Tibial artery (tissue), 4 donors: ENCODE results near the gene ARHGAP23.
"Not testable (repeated sequence)": the region's sequence is repeated elsewhere in the genome, so short reads cannot be mapped to it uniquely, and the experiment has no call there.

Experiments used
- DNase-seq, 2 donors: peaks; one replicate each; pipeline ENCODE4 v3.0.0-alpha.2; 2019
- H3K27ac ChIP-seq, 2 donors: fragments of 200-600 bp; sonication (generic) in 1 of 2; 1 replicate in 1 of 2; 2 replicates in 1 of 2; pipeline ENCODE4 v1.5.1; 2018 to 2019; ENCODE audit warnings: mild to moderate bottlenecking in 1 of 2
- H3K27me3 ChIP-seq, 2 donors: fragments of 200-600 bp; sonication (generic) in 1 of 2; one replicate each; pipeline versions ENCODE4 v1.5.1 to v1.6.0; 2016 to 2019
- H3K36me3 ChIP-seq, 3 donors: fragments of 200-600 bp; sonication (generic) in 2 of 3; one replicate each; pipeline ENCODE4 v1.5.1; 2016 to 2019; ENCODE audit warnings: mild to moderate bottlenecking in 2 of 3
- H3K4me1 ChIP-seq, 4 donors: fragments of 200-600 bp; sonication (generic) in 2 of 4; 1 replicate in 3 of 4; 2 replicates in 1 of 4; pipeline ENCODE4 v1.5.1; 2016 to 2019
- H3K4me3 ChIP-seq, 2 donors: fragments of 200-600 bp; sonication (generic) in 1 of 2; 1 replicate in 1 of 2; 2 replicates in 1 of 2; pipeline ENCODE4 v1.5.1; 2018 to 2019; ENCODE audit warnings: mild to moderate bottlenecking in 2 of 2
- H3K9me3 ChIP-seq, 3 donors: fragments of 200-600 bp; sonication (generic) in 1 of 3; one replicate each; pipeline ENCODE4 v1.5.1; 2016 to 2019
- intact Hi-C: fragments of 100-400 bp; cut with DNase I; formaldehyde crosslinking; loops from one replicate; pipeline ENCODE4 v1.15.0; 2023; ENCODE audit warnings: low total_unique reads
- TF ChIP-seq, protein P1 (sequence below), 2 experiments: fragments of 200-600 bp in 1 of 2; fragments of 450-650 bp in 1 of 2; IDR thresholded peaks; one replicate each; pipeline ENCODE4 v1.5.1; 2017 to 2019; ENCODE audit warnings: antibody characterized with exemption in 2 of 2, mild to moderate bottlenecking in 1 of 2, moderate library complexity in 1 of 2

The ARHGAP23 gene

DNA sequence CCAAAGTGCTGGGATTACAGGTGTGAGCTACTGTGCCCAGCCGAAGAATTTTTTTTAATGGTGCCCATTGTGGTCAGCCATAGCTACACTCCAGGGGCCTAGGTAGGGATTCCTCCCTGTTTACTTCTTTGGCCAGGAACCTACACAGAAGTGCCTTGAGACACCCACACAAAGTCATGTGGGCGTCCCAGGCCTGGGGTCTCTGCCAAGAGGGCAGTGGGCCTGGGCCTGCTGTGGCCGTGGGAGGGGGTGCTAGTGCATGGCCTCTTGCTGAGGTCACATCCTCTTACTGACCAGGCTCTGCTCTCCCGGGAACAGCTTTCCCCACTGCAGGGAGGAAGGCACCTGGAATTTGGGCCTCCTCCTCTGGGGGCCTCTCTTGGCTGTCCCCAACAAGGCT lies 50.4 kb downstream of the ARHGAP23 start:
- H3K27me3 ChIP-seq, H3K4me3 ChIP-seq, intact Hi-C loops, H3K27ac ChIP-seq, H3K9me3 ChIP-seq, DNase-seq: not testable (repeated sequence)
- H3K4me1 ChIP-seq = peaks cover 0 to 30% (median 5%) of the 10 kb centered on the region in 4 donors
- H3K36me3 ChIP-seq = peaks cover 31 to 90% (median 80%) of the 10 kb centered on the region in 3 donors

DNA sequence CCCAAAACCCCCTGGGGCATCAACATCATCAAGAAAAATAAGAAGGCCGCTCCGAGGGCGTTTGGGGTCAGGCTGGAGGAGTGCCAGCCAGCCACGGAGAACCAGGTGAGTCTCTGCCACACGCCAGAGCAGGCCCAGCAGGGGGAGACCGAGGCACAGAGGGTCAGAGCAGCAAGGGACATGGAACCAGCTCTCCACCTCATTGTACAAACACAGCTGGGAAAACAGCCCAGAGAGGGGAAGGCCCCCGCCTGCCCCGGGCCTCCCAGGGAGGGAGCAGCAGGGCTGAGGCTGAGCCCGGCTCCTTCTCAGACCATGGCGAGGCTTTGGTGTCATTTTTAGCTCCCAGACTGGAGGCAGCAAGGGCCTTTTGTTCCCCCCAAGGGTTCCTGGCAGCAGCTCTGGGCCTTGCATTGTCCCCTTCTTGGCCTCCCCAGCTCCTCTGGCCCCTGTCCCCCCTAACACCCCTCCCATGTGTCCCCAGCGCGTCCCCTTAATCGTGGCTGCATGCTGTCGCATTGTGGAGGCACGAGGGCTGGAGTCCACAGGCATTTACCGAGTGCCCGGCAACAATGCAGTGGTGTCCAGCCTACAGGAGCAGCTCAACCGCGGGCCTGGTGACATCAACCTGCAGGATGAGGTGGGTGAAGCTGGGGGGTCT lies 53.9 kb downstream of the ARHGAP23 start:
- not testable (repeated sequence) for H3K9me3 ChIP-seq, H3K4me3 ChIP-seq, H3K27me3 ChIP-seq
- peak overlapping the region; percentile 68 to 85 for H3K27ac ChIP-seq
- intact Hi-C loops = loop anchor here (10.0 kb wide), 1 partner anchor 127 kb away; the partner anchor contains the start of gene SOCS7
- H3K4me1 ChIP-seq = peaks cover 0 to 41% (median 23%) of the 10 kb centered on the region in 4 donors
- peak in 1 of 2 donors; percentile 82 for DNase-seq
- H3K36me3 ChIP-seq = peaks cover 23 to 60% (median 58%) of the 10 kb centered on the region in 3 donors

DNA sequence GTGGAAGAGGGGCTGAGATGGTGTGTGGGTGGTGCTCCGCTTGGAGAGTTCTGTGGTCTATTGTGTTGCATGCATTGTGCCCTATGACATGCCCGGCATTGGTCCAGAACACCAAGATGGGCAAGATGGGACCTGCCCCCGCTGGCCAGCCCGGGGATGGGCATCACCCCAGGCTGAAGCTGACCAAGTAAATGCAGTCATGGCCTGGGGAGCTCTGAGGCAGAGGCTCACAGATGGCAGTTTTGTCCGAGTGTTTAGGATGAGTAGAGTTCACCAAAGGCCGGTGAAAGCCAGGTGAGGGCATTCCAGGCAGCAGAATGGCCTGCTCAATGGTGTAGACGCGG lies 54.4 kb downstream of the ARHGAP23 start:
- not testable (repeated sequence) for H3K27me3 ChIP-seq, H3K9me3 ChIP-seq, DNase-seq, H3K4me3 ChIP-seq
- intact Hi-C loops = loop anchor here (10.0 kb wide), 1 partner anchor 128 kb away; the partner anchor contains the start of gene SOCS7
- peak overlapping the region; percentile 68 to 85 for H3K27ac ChIP-seq
- peaks cover 23 to 56% (median 55%) of the 10 kb centered on the region in 3 donors for H3K36me3 ChIP-seq
- peaks cover 0 to 46% (median 25%) of the 10 kb centered on the region in 4 donors for H3K4me1 ChIP-seq

DNA sequence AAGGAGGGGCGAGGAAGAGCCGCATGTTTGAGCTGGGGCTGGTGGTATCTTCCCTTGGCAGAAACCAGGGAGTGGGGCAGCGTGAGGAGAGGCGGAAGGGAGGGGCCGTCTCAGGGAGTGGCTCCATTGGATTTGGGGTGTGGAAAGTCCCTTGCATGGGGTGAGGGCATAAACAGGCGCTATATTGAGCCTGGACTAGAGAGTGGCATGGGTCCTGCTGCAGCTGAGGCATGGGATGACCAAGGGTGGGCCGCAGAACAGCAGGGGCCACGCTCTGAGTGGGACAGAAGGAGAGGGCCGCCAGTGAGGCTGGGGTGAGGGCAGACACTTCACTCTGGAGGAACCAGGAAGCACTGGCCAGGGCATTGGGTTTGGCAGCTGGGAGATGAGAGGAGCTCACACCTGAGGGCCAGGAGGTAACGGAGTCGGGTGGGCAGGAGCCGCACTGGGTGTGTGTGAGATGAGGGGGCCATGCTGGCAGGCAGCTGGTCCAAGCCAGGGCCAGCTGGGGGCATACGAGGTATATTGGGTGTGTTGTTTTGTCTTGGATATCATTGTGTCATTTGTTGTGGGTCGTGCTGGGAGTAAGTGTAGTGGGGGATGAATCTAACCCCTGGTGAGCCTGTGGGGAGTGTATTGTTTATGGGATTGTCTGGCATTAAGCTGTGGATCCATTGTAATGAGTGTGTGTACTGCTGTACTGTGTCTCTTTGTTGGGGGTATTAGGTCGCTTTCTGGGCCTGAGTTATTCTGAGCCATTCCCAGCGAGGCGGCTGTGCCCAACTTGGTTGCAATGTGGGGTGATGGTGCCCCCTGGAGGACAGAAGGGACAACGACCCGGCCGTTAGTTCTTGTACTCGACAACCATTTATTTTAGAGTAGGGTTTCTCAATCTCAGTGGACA lies 56.2 kb downstream of the ARHGAP23 start:
- peaks cover 18 to 55% (median 50%) of the 10 kb centered on the region in 3 donors for H3K36me3 ChIP-seq
- peaks cover 0 to 46% (median 25%) of the 10 kb centered on the region in 4 donors for H3K4me1 ChIP-seq
- not testable (repeated sequence) for H3K9me3 ChIP-seq, H3K27me3 ChIP-seq, H3K4me3 ChIP-seq
- intact Hi-C loops = loop anchor here (2.0 to 10.0 kb wide), 2 partner anchors 42 to 130 kb away; partner anchors contain the start of gene SOCS7
- peak overlapping the region; percentile 69 to 85 for H3K27ac ChIP-seq
- DNase-seq = peak; percentile 82 to 89
- TF ChIP-seq, protein P1, sequence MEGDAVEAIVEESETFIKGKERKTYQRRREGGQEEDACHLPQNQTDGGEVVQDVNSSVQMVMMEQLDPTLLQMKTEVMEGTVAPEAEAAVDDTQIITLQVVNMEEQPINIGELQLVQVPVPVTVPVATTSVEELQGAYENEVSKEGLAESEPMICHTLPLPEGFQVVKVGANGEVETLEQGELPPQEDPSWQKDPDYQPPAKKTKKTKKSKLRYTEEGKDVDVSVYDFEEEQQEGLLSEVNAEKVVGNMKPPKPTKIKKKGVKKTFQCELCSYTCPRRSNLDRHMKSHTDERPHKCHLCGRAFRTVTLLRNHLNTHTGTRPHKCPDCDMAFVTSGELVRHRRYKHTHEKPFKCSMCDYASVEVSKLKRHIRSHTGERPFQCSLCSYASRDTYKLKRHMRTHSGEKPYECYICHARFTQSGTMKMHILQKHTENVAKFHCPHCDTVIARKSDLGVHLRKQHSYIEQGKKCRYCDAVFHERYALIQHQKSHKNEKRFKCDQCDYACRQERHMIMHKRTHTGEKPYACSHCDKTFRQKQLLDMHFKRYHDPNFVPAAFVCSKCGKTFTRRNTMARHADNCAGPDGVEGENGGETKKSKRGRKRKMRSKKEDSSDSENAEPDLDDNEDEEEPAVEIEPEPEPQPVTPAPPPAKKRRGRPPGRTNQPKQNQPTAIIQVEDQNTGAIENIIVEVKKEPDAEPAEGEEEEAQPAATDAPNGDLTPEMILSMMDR (IDR thresholded peaks at IDR 0.05) = peak; percentile 75 to 91

DNA sequence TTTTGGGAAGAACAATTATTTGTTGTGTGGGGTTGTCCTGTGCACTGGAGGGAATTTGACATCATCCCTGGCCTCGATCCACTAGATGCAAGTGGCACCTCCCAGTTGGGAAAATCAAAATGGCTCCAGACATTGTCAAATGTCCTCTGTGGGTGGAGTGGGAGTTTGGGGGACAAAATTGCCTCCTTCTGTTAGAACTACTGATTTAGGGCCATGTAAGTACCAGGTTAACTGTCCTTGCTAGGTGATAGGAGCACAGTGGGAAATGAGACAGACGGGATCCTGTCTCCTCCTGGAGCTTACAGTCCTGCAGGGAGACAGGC lies 56.8 kb downstream of the ARHGAP23 start:
- H3K4me1 ChIP-seq = peaks cover 0 to 46% (median 25%) of the 10 kb centered on the region in 4 donors
- H3K27ac ChIP-seq = peak overlapping the region; percentile 69 to 85
- no peak overlapping the region for H3K4me3 ChIP-seq
- TF ChIP-seq, protein P1 (IDR thresholded peaks at IDR 0.05) = no peak
- intact Hi-C loops = loop anchor here (2.0 to 10.0 kb wide), 2 partner anchors 42 to 130 kb away; partner anchors contain the start of gene SOCS7
- DNase-seq = no peak
- H3K36me3 ChIP-seq = peaks cover 18 to 55% (median 50%) of the 10 kb centered on the region in 3 donors
- H3K9me3 ChIP-seq = no peaks in the 10 kb centered on the region
- no peaks in the 10 kb centered on the region for H3K27me3 ChIP-seq

DNA sequence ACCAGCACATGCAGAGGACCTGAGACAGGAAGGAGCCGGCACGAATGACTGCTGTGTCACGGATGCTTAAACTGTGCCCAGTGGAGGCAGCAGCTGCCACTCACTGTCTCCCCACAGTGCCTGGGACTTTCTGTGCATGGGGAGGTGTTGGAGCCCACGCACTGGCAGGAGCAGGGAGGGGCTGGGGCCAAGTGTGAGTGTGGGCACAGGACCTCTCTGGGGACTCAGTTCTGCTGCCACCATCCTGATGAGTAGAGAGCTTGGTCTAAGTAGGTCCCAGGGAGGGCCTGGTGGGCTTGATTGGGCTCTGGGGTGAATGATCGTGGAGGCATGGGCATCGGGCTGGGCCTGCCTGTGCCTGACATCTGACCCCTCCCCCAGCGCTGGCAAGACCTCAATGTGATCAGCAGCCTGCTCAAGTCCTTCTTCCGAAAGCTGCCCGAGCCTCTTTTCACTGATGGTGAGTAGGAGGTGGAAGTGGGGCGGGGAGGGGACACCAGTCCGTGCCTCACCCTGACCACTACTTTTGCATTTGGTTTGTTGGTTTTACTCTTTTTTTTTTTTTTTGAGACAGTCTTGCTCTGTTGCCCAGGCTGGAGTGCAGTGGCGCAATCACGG lies 57.5 kb downstream of the ARHGAP23 start:
- intact Hi-C loops = loop anchor here (2.0 to 10.0 kb wide), 2 partner anchors 43 to 131 kb away; partner anchors contain the start of gene SOCS7
- peak in 1 of 2 donors; percentile 88 for DNase-seq

DNA sequence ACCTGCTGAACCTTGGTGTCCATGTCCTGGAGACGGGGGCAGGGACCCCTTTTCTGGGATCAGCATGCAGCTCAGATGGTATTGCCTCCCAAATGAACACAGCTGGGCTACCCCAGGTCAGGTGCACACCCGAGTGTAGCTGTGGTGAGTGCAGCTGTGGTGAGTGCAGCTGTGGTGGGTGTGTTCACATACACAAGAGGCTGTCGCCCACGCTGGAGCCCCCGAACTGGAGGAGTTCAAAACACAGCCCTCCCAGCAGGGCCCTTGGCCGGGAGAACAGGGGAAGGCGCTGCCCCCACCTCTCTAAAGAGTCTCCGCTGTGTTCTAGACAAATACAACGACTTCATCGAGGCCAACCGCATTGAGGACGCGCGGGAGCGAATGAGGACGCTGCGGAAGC lies 61.5 kb downstream of the ARHGAP23 start:
- not testable (repeated sequence) for H3K27me3 ChIP-seq, H3K9me3 ChIP-seq, H3K4me3 ChIP-seq, DNase-seq
- Histone ChIP-seq H3K4me1 (peaks cover 0 to 30% (median 15%) of the 10 kb centered on the region in 4 donors), H3K36me3 (peaks cover 51 to 77% (median 61%) of the 10 kb centered on the region in 3 donors), H3K27ac (peak overlapping the region; percentile 25 to 28)
- intact Hi-C loops = loop anchor here (5.0 to 10.0 kb wide), 2 partner anchors 67 to 135 kb away; partner anchors contain the start of gene SOCS7

More for the DNA sequence above, 57.5 kb downstream of the ARHGAP23 start:
- H3K9me3 ChIP-seq, H3K27me3 ChIP-seq, H3K4me3 ChIP-seq: not testable (repeated sequence)
- H3K27ac ChIP-seq = peak overlapping the region; percentile 69 to 85
- peaks cover 22 to 58% (median 55%) of the 10 kb centered on the region in 3 donors for H3K36me3 ChIP-seq
- peaks cover 0 to 46% (median 25%) of the 10 kb centered on the region in 4 donors for H3K4me1 ChIP-seq
